Kasumi-1 (cell line): ENCODE data around the gene DR1.

Source experiments
- DNase-seq, 2 experiments: peaks; one replicate each; lab custom pipeline; 2025; lab: John Stamatoyannopoulos, UW

Gene DR1

DNA sequence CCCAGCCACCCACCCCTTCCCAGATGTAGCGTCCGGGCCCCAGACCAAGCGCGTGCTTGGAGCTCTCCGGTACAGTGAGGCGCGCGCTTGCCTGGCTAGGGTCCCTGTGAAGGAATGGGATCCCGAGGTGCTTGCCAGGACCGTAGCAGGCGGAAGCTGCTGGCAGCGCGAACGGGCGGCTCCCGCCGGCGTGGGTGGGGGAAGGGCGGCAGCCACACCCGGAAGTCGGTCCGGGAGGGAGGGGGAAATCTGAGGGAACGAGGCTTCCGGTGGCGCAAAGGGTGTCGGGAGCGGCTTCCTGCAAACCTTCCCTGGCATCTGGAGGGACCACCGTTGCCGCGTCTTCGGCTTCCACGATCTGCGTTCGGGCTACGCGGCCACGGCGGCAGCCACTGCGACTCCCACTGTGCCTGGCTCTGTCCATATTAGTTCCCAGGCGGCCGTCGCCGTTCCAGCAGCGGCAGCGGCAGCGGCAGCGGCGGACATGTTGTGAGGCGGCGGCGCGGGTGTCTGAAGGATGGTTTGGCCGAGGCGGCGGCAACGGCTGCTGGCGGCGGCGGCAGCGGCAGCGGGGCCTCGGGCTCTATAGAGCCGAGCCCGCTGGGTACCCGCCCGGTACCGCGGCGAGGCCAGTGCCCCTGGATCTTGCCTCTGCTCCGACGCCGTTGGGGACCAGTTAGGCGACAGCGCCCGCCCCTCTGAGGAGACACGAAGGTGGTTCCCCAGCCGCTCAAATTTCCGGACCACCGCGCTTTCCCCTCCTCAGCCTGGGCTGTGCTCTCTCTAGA, at the start of gene DR1:
Gene DR1, plus strand, starts transcription at position 275 of the 788 bp plus-strand sequence. CDS start 739 bp downstream, outside the sequence.
- DNase-seq: peak; percentile 83 to 90

DNA sequence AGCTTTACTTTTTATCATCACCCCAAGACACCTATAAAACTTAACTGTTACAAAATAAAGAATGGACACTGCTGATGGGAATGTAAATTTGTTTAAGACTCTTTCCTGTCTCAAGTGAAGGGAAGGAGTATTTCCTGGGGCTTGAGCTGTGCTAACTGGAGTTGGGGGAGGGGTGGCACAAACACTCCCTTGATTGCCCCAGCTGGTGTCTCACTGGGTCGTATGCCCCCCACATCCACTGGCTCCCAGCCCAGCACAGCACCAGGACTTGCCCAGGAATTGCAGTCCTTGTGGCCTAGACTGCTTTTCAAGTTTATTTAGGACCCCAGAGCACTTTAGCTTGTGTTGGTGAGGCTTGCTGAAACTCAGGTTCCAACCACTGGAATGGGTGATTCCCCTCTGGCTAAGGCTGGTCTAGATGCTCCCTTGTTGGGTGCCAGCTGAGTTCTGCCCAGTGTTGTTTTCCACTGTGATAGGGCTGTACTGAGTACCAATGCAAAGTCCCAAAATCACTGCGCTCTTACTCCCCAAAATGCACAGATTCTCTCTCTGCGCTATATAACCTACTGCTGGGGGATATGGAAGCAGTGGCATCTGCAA, 49.1 kb upstream of the DR1 start:
- no peak for DNase-seq

DNA sequence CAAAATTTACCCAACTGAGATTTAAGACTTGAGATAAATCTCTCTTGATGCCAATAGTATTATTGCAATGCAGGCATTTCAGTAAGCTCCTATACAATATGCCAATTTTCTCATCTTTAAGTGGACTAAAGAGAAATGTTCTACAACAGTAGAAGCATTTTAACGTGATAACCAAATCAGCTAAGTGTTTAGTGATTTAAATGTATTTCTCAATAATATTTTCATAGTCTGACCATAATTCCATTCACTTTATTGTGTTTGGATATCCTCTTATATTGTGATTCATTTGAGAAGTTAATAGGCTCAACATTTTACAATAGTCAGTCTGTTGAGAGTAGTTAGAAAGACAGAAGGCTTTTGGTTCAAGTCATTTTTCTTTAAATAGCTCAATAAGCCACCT, 44.6 kb upstream of the DR1 start:
- DNase-seq: no peak

DNA sequence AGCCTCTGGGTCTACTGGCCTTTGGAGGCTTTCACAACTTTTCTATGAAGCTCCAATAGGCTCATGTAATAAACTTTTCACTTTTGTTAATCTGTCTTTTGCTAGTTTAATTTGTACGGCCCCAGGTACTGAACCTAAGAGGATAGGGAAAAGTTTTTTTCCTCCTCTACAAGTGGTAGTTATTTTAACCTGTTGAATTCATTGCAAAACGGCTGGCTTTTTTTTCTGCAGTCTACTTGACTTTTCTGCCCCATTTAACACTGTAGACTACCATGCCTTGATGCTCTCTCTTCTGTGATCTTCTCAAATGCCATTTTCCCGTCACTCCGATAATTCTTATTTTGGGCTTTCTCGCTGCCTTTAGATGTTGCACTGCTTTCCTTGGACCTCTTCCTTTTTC, 43.6 kb upstream of the DR1 start:
- DNase-seq: no peak

DNA sequence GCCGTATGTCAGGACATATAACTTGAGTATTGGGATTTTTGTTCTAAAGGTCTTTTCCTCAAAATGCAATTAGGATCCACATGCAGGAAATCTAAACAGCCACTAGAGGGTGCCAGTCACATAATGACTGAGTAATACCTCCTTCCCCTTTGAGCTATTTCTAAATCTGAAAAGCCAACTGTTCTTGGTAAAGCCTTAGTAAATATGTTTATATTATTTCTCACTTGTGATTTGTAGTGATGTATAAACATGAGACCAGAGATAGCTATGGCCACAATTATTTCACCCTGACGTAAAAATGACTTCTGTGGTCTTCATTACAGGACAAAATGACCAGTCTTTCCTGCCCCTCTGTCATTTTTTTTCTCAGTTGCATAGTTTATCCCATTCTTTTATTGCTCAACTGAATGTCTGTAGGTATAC, 41.0 kb upstream of the DR1 start:
- DNase-seq: peak; percentile 72 to 84

DNA sequence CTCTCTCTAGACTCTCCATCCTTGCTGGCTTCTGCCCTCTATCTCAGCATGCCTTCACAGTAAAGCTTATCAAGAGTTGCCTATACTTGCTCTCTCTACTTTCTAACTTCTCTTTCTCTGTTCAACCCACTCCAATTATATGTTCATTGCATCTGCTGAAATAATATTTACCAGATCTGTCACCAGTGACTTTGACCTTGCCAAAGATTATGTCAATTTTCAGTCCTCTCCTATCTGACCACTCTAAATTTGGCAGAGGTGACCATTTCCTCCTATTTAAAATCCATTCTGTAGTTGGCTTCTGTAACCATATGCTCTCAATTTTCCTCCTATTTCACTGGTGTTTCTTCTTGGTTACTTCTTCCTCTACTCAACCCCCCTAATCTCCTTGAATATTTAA, 38.8 kb upstream of the DR1 start:
- DNase-seq: no peak

DNA sequence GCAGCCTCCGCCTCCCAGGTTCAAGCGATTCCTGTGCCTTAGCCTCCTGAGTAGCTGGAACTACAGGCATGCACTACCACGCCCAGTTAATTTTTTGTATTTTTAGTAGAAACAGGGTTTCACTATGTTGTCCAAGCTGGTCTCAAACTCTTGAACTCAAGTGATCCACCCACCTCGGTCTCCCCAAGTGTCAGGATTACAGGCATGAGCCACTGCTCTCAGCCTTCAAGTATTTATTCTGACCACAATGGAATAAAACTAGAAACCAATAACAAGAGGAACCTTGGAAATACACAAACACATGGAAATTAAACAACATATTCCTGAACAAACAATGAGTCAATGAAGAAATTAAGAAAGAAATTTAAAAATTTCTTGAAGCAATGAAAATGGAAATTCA, 32.7 kb upstream of the DR1 start:
- DNase-seq: no peak

DNA sequence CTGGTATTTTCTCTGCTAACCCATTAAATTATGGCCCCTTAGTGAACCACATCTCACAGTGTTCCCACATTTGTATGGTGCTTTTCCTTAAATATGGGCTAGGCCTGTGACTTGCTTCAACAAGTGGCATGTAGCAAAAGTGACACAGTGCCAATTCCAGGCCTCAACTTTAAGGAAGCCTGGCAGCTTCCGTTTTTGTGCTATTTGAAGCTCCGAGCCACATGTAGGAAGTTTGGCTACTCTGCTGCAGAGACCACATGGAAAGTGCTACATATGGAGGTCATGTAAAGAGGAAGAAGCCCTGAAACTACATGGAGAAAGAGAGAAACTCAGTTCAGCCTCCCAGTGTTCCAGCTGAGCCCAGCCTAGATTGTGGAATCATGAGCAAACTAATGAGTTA, 28.5 kb upstream of the DR1 start:
- DNase-seq: peak; percentile 90 to 93

DNA sequence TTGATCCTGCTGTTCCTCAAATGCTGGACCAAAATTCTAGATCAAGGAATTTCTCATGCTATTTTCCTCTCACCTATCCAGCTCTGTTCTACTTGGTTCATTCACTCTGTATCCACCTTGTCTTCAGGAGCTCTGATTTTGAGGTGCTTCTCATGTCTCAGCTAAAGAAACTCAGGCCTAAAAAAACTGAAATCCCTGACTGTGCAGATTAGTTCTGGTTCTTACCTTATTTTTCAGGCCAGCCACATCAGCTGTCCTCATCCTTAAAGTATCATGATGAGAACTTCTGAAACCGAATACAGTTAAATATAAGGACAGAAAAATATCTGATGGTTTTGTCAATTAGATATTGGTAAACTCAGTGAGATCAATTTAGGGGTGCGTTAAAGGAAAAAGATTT, 27.8 kb upstream of the DR1 start:
- DNase-seq: no peak

DNA sequence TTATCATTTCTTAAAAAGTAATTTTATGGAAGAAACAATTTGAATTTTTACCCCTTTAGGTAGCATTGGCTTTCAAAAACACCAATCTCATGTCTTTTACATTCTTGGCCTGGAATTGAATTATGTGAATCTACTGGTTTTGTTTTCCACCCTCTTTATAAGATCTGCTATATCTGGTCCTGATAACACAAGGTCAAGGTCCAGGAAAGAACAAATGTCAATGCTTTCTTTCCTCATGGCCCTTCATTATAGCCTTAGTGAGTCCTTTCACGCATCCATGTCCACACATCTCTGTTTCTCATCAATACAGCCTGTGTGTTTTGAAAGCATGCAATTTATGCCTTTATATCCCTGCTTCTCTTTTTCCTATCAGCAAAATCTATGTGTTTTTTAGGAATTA, 24.0 kb upstream of the DR1 start:
- DNase-seq: no peak

DNA sequence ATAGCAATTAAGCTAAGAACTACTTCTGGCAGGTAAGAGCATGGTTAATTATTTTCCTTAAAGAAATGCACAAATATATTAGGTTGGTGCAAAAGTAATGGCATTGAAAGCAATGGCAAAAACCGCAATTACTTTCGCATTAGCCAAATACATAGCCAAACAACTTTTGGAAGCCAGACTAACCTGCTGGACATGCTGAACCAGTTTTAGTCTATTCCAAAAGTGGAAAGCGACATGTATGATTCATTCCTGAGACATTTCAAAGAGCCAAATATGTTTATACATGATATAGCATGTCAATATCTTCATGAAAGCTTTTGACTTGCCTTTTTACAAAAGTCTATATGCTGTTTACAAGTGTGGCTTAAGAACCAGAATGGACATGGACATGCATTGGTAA, 23.4 kb upstream of the DR1 start:
- DNase-seq: no peak

DNA sequence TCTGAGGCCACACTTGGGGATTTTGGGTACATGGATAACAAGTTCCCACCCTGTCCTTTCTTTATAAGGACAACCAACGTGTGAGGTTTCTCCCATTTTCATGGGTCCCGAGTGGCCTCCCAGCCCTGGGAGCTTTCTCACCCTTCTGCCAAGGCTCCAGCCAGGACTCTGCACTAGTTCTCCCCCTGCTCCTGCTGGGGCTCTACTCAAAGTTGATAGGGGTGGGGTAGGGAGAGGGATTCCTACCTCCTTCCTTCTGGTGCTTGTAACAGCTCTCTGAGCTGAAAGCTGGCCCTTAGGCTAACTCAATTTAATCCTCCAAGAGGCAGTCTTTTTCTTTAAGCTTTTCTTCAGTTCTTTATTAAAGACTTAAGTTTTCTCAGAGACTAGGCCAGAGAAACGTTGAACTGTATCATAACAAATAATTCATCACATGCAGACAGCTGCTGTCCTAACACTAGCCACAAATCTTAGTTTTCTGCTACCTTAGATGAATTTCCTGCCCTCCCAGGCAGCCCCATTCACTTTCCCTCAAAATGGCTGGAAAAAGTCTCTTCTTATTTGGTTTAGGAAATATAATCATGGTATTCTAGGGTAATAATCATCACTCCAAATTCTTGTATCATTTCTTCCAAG, 22.4 kb upstream of the DR1 start:
- DNase-seq: no peak

DNA sequence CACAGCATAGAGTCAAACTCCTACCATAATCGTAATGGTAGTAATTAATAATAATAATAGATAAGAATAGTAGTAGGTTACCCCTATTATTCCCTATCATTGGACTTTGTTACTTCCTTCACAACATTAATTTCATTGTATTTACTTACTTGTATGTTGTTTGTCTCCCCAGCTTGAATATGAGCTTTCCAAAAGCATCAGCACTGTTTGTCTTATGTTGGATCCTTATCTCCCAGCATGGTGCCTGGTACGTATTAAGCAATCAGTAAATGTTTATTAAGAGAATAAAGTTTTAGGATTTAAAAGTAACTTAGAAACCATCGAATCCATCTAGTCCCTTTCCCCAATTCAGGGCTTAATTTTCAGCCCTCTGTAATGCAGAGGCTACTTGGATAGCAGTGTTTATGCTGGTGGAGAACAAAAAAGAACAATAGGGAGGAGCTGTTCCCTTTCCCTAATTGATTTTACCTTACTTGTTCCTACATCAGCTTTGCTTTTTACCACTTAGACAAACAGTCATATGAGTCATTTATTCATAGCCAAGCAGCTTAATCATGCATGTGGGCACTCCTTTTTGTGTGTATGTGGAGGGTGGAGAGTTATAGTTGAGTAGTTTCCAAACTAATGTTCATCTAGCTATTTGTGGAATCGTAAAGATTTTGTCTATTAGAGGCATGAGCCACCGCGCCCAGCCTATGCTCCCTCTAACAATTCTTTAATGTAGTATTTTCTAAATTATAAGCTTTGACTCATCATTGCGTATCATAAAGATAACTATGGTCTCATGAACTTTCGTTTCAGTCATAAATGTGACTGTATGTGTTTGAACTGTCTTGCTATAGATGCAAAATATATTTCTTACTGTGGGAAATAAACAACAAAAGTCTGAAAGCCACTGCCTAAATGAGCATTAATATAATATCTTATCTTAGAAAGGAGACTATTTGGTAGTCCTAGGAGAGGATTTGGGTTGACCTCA, 20.9 kb upstream of the DR1 start:
- no peak for DNase-seq

DNA sequence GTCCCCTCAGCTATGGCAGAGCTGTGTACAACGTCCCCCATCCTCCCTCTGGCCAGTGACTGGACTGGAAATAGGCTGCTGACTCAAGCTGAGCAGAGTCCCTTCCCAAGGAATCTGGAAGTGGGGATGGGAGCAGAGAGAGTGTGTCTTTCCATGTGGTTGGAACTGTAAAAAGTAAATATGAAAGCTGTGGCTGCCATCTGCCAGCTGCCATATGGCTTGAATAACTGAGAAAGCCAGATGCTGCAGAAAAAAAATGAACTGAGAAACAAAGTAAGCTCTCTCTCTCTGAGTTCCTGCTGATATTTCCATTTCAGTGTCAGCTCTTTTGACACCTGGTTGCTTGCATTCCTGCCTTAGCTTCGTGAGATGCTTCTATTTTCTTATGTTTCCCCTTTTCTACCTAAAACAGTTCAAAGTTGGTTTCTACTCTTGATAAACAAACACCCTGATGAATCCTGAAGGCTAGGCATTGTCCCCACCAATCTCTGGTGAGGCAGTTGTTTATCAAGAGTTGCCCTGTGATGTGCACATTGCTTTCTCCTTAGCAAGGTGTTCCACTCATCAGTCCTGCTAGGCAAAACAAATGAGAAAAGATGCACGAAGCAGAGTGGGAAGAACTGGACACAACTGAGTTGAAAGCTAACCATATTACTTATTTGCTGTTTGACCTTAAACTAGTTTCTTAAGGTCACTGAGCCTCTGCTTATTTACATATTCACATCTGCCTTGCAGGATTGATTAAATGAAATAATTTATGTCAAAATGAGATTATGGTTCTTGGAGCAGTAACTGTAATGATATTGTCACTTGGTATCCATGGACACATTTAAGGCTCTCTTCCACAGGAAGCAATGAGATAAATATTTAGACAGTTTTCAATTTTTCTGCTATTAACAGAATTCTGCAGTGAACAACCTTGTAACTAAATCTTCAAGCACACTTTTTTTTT, 16.6 kb upstream of the DR1 start:
- DNase-seq: no peak

DNA sequence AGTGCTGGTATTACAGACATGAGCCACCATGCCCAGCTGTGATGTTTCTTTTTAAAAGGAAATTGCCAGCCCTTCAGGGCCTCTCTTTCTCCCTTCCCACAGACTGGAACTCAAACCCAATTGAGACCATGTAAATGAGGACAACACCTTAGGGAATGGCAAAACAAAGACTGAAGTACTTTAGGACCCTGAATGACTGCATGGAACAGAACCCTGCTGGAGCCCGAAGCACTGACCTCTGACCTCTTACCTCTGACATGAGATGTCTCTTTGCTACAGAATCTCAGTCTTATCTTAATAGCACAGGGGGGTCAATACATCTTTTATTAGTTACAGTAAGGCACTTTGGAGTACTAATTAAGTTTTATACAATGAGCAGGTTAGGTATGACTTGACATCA, 15.5 kb upstream of the DR1 start:
- DNase-seq: no peak

DNA sequence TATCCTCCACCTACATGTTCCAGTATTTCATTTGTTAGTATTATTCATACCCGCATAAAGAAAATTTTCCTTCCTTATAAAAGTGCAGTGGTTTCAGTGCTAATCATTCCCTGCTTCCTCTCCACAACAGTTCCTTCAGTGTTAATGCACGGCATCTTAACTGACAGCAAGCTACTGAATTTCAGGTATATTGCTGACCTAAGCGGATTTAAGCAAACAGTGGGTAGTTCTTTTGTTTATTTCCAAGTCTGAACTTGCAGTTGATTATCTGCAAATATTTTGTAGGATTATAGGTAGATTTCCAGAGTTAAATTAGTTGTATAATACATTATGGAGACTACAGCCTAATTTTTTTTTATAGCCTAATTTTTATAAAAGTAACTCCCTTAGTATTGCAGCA, 15.1 kb upstream of the DR1 start:
- no peak for DNase-seq

DNA sequence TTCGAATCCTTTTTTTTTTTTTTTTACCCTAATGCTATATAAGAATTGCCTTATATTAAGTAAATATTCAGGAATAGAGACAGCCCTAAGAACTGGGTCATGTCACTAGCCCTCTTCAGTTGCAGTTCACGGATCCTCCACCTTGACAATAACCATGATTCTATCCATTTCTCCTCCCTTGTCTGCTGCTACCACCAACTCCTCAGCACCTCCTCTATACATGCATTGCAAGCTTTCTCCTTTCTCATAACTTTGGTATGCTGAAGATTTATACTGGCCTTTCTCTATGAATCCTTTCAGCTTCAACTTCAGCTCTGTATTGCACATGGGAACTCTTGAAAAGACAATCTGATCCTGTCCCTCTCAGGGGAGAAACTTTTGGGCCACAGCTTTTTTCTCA, 14.3 kb upstream of the DR1 start:
- no peak for DNase-seq

DNA sequence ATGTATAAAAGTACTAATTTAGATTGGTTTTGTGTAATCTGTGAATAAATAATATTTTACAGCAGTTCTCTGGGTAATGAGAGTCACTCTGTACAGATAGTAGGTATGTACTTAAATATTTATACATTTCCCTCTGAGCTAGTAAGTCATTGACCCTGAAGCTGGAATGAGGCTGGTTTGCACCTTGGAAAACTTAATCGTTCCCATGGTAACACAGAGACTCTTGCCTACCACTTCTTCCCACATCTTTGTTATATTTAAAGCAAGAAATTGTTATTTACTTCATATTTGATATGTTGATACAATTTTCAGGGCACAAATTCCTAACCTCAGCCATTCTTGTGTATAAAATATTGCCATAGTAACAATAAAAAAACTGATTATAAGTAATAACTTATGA, 13.3 kb upstream of the DR1 start:
- DNase-seq: no peak

DNA sequence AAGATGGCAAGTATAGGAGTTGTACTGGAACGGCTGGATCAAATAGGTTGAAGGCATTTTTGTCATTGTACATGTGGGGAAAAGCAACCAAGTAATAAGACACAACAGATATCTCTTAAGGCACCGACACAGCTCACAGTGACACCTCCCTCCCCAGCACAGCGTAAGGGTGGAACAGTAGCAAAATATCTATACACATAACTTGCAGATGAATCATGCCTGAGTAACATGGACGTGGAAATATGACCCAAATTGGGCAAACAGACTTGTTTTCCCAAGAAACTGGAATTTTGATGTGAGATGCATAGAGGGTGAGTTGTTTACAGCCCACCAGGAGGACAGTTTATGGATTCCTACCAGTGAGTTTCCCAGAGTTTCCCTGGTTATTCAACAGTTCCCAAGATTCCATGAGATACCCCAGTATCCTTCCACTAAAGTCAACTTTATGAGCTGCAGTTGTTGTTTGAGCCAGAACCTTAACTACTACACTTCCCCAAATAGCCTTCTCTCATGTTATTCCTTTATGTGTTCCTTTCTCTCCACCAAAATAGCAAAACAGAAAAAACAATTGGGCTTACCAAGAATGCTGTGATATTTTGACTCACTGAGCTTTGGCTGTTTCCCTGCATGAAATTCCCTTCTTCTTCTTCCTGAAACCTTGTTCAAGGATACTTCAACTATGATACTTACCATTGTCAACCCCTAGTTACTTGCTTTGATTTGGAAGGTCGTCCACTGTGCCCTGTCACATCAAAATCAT, 7.1 kb upstream of the DR1 start:
- DNase-seq: no peak

DNA sequence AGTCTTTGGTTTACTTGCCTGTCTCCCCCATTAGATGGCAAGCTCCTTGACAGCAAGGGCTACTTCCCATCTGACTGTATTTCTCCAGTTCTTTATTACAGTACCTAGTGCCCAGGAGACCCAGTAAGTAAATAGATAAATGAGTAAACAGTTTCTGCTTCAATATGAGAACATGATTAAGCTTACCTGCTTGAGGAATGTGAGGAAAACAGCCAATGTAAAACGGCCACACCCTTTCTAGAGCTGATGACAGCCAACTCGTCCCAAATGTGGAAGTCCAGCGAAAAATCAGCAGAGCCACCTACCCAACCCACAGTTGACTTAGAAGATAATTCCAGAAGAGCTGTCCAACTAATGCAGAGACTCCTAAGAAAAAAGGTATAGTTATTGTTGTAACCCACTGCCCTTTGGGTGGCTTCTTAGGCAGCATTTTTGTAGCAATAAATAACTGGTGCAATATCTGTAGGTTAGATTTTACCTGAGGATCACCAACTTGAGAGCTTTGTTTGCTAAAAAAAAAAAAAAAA, 6.5 kb upstream of the DR1 start:
- DNase-seq: no peak
